Trophoblast cell (in vitro differentiated cells and primary cell): Measurements from ENCODE around the gene FRMD5.

Source experiments
- DNase-seq, 2 donors: peaks; one replicate each; pipeline ENCODE4 v3.0.0-alpha.2; 2016
- H2AFZ ChIP-seq: 2 replicates; pipeline ENCODE4 v1.6.1; 2013; ENCODE audit warnings: low read length, moderate library complexity, mild to moderate bottlenecking; ENCODE audit not compliant: insufficient read depth, poor library complexity
- H2AK5ac ChIP-seq: 2 replicates; pipeline ENCODE4 v1.6.1; 2013; ENCODE audit warnings: mild to moderate bottlenecking, low read length
- H2BK120ac ChIP-seq: 2 replicates; pipeline ENCODE4 v1.6.1; 2013; ENCODE audit warnings: low read length, mild to moderate bottlenecking, moderate library complexity; ENCODE audit not compliant: insufficient read depth, poor library complexity
- H2BK12ac ChIP-seq: 2 replicates; pipeline ENCODE4 v1.6.1; 2013; ENCODE audit warnings: mild to moderate bottlenecking, low read length, moderate library complexity
- H2BK5ac ChIP-seq: 2 replicates; pipeline ENCODE4 v1.6.1; 2013; ENCODE audit warnings: low read length, low read depth, moderate library complexity, mild to moderate bottlenecking; ENCODE audit not compliant: poor library complexity
- H3K14ac ChIP-seq: 2 replicates; pipeline ENCODE4 v1.6.1; 2013; ENCODE audit warnings: mild to moderate bottlenecking, low read length
- H3K18ac ChIP-seq: 2 replicates; pipeline ENCODE4 v1.6.1; 2013; ENCODE audit warnings: mild to moderate bottlenecking, low read length
- H3K23ac ChIP-seq: 2 replicates; pipeline ENCODE4 v1.6.1; 2013; ENCODE audit warnings: low read length
- H3K27ac ChIP-seq: 2 replicates; pipeline ENCODE4 v1.5.1; 2013; ENCODE audit warnings: low read depth, mild to moderate bottlenecking, inconsistent platforms, low read length, moderate library complexity
- H3K27me3 ChIP-seq: 2 replicates; pipeline ENCODE4 v1.6.1; 2013; ENCODE audit warnings: inconsistent platforms, mild to moderate bottlenecking, low read length, moderate library complexity; ENCODE audit not compliant: insufficient read depth
- H3K36me3 ChIP-seq, 2 experiments: 1 replicate in 1 of 2; 2 replicates in 1 of 2; pipeline ENCODE4 v1.6.1; 2013; ENCODE audit warnings: low read length in 2 of 2, mild to moderate bottlenecking in 2 of 2, moderate library complexity in 1 of 2; ENCODE audit not compliant: insufficient read depth in 2 of 2, control insufficient read depth in 1 of 2
- H3K4ac ChIP-seq: 2 replicates; pipeline ENCODE4 v1.6.1; 2013; ENCODE audit warnings: low read depth, mild to moderate bottlenecking, low read length, moderate library complexity
- H3K4me1 ChIP-seq, 2 experiments: 1 replicate in 1 of 2; 2 replicates in 1 of 2; pipeline ENCODE4 v1.6.1; 2013; ENCODE audit warnings: low read length in 2 of 2, mild to moderate bottlenecking in 2 of 2, moderate library complexity in 1 of 2; ENCODE audit not compliant: insufficient read depth in 2 of 2, control insufficient read depth in 1 of 2
- H3K4me2 ChIP-seq: 2 replicates; pipeline ENCODE4 v1.6.1; 2013; ENCODE audit warnings: inconsistent platforms, mild to moderate bottlenecking, low read length, moderate library complexity
- H3K4me3 ChIP-seq: 2 replicates; pipeline ENCODE4 v1.5.1; 2013; ENCODE audit warnings: mild to moderate bottlenecking, low read depth, low read length, inconsistent platforms
- H3K79me1 ChIP-seq: one replicate; pipeline ENCODE4 v1.6.1; 2013; ENCODE audit warnings: low read length
- H3K79me2 ChIP-seq: 2 replicates; pipeline ENCODE4 v1.6.1; 2013; ENCODE audit warnings: low read length, mild to moderate bottlenecking; ENCODE audit not compliant: control insufficient read depth, insufficient read depth, poor library complexity
- H3K9ac ChIP-seq: 2 replicates; pipeline ENCODE4 v1.6.1; 2013; ENCODE audit warnings: mild to moderate bottlenecking, low read length
- H3K9me3 ChIP-seq: 2 replicates; pipeline ENCODE4 v1.6.1; 2013; ENCODE audit warnings: low read depth, mild to moderate bottlenecking, control low read depth, inconsistent platforms, low read length; ENCODE audit not compliant: insufficient read depth
- H4K12ac ChIP-seq: 2 replicates; pipeline ENCODE4 v1.6.1; 2013; ENCODE audit warnings: low read depth, mild to moderate bottlenecking, low read length, moderate library complexity
- H4K8ac ChIP-seq: 2 replicates; pipeline ENCODE4 v1.6.1; 2013; ENCODE audit warnings: low read depth, mild to moderate bottlenecking, low read length, moderate library complexity
- H4K91ac ChIP-seq: one replicate; pipeline ENCODE4 v1.6.1; 2013; ENCODE audit warnings: low read depth, mild to moderate bottlenecking, low read length, moderate library complexity
- WGBS: extraction: QIAGEN DNeasy Blood & Tissue Kit; methylation state at CpG from one replicate; pipeline ENCODE4 v1.1.7; 2013; ENCODE audit warnings: missing lambda C conversion rate; ENCODE audit not compliant: insufficient read length, insufficient coverage; ENCODE audit errors: extremely low coverage; 5-methylcytosine and 5-hydroxymethylcytosine counted together

The FRMD5 gene

GRCh38 chr15:44081026-44082013 lies 113.8 kb downstream of the FRMD5 start:
- H3K79me2 ChIP-seq: no peaks in the 10 kb centered on the region
- no peak for DNase-seq
- no peak overlapping the region for H2BK12ac ChIP-seq
- H2BK5ac ChIP-seq: no peak overlapping the region
- H3K18ac ChIP-seq: no peak overlapping the region
- H3K27ac ChIP-seq: no peak overlapping the region
- H3K4ac ChIP-seq: no peak overlapping the region
- no peak overlapping the region for H2BK120ac ChIP-seq
- no peak overlapping the region for H3K23ac ChIP-seq
- H4K8ac ChIP-seq: no peak overlapping the region
- no peaks in the 10 kb centered on the region for H3K27me3 ChIP-seq
- H2AFZ ChIP-seq: no peak overlapping the region
- H3K14ac ChIP-seq: no peak overlapping the region
- H3K9me3 ChIP-seq: no peaks in the 10 kb centered on the region
- no peak overlapping the region for H3K4me3 ChIP-seq
- H4K12ac ChIP-seq: no peak overlapping the region
- no peak overlapping the region for H3K9ac ChIP-seq
- H2AK5ac ChIP-seq: no peak overlapping the region
- no peaks in the 10 kb centered on the region for H3K79me1 ChIP-seq
- WGBS: no CpG with 5 or more reads among the region's 5 CpGs
- H3K4me1 ChIP-seq: no peaks in the 10 kb centered on the region
- no peak overlapping the region for H4K91ac ChIP-seq
- no peaks in the 10 kb centered on the region for H3K36me3 ChIP-seq
- no peak overlapping the region for H3K4me2 ChIP-seq

- DNase-seq: no peak
- Histone ChIP-seq H2AK5ac (no peak overlapping the region), H4K91ac (no peak overlapping the region), H3K4ac (no peak overlapping the region), H3K27ac (no peak overlapping the region), H3K9me3 (no peaks in the 10 kb centered on the region), H3K4me3 (no peak overlapping the region), H2BK5ac (no peak overlapping the region), H3K4me1 (no peaks in the 10 kb centered on the region), H4K12ac (no peak overlapping the region), H2AFZ (no peak overlapping the region), H3K4me2 (no peak overlapping the region), H2BK120ac (no peak overlapping the region), H3K79me2 (no peaks in the 10 kb centered on the region), H3K79me1 (no peaks in the 10 kb centered on the region), H4K8ac (no peak overlapping the region), H3K14ac (no peak overlapping the region), H3K23ac (no peak overlapping the region), H3K27me3 (no peaks in the 10 kb centered on the region), H2BK12ac (no peak overlapping the region), H3K9ac (no peak overlapping the region), H3K36me3 (no peaks in the 10 kb centered on the region), H3K18ac (no peak overlapping the region)
- no CpG with 5 or more reads among the region's 3 CpGs for WGBS
Measured at GRCh38 chr15:44075535-44075934, 119.5 kb downstream of the FRMD5 start.

GRCh38 chr15:44069489-44069888 lies 125.6 kb downstream of the FRMD5 start:
- Histone ChIP-seq H3K18ac (no peak overlapping the region), H3K36me3 (no peaks in the 10 kb centered on the region), H3K4ac (no peak overlapping the region), H3K9ac (no peak overlapping the region), H3K4me1 (no peaks in the 10 kb centered on the region), H3K14ac (no peak overlapping the region), H3K27ac (no peak overlapping the region), H2AFZ (no peak overlapping the region), H2AK5ac (no peak overlapping the region), H2BK5ac (no peak overlapping the region), H4K8ac (no peak overlapping the region), H4K91ac (no peak overlapping the region), H4K12ac (no peak overlapping the region), H3K27me3 (no peaks in the 10 kb centered on the region), H3K79me1 (no peaks in the 10 kb centered on the region), H2BK120ac (no peak overlapping the region), H3K23ac (no peak overlapping the region), H2BK12ac (no peak overlapping the region), H3K9me3 (no peaks in the 10 kb centered on the region), H3K4me3 (no peak overlapping the region), H3K79me2 (no peaks in the 10 kb centered on the region), H3K4me2 (no peak overlapping the region)
- no CpG with 5 or more reads among the region's 1 CpG for WGBS
- no peak for DNase-seq

- no peak overlapping the region for H4K8ac ChIP-seq
- H3K4me2 ChIP-seq: no peak overlapping the region
- H3K9ac ChIP-seq: no peak overlapping the region
- H2BK12ac ChIP-seq: no peak overlapping the region
- H3K4ac ChIP-seq: no peak overlapping the region
- no peak overlapping the region for H4K12ac ChIP-seq
- H3K9me3 ChIP-seq: no peaks in the 10 kb centered on the region
- H3K18ac ChIP-seq: no peak overlapping the region
- no peak overlapping the region for H2AK5ac ChIP-seq
- H3K4me3 ChIP-seq: no peak overlapping the region
- no peak overlapping the region for H3K23ac ChIP-seq
- no peaks in the 10 kb centered on the region for H3K79me1 ChIP-seq
- no peak overlapping the region for H2AFZ ChIP-seq
- H3K14ac ChIP-seq: no peak overlapping the region
- no peak overlapping the region for H2BK120ac ChIP-seq
- no peaks in the 10 kb centered on the region for H3K4me1 ChIP-seq
- no CpG with 5 or more reads among the region's 2 CpGs for WGBS
- no peak overlapping the region for H2BK5ac ChIP-seq
- no peaks in the 10 kb centered on the region for H3K27me3 ChIP-seq
- DNase-seq: no peak
- H3K27ac ChIP-seq: no peak overlapping the region
- H4K91ac ChIP-seq: no peak overlapping the region
- H3K36me3 ChIP-seq: no peaks in the 10 kb centered on the region
- H3K79me2 ChIP-seq: no peaks in the 10 kb centered on the region
Measured at GRCh38 chr15:44068347-44068746, 126.7 kb downstream of the FRMD5 start.
